ENCODE results near the gene NMD3.

Gene NMD3

GRCh38 chr3:161250116-161250515 lies 29.0 kb downstream of the NMD3 start:
- TF ChIP-seq CTCF (IDR thresholded peaks at IDR 0.05; ENCODE audit: insufficient read depth, low read depth, low read length, missing control alignments) = no peak
- DNase-seq (ENCODE audit: low read depth) = no peak
- no peak overlapping the region for H3K4me3 ChIP-seq (ENCODE audit: low read depth, low read length)

DNA sequence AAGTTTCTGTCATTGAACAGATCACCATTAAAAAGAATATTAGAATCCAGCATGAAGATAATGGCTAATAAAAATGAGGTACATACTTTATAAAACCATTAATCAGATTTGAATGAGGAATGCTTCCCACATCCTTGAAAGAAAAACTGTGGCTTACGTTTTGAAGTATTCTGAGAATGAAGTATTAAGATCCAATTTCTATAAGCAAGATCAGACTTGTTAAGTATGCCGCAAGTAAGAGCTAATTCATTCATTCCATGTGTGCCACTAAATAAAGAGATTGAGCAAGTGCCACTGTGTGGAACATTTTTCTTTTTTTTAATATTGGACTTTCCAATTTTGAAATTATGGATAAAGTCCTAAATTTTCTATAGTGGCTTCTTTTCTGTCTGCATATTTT lies 30.6 kb downstream of the NMD3 start:
- no peak overlapping the region for H3K4me3 ChIP-seq (ENCODE audit: low read depth, low read length)
- no peak for DNase-seq (ENCODE audit: low read depth)
- no peak for TF ChIP-seq CTCF (IDR thresholded peaks at IDR 0.05; ENCODE audit: insufficient read depth, low read depth, low read length, missing control alignments)

GRCh38 chr3:161252143-161252542 lies 31.0 kb downstream of the NMD3 start:
- no peak for DNase-seq (ENCODE audit: low read depth)
- H3K4me3 ChIP-seq (ENCODE audit: low read depth, low read length) = no peak overlapping the region
- TF ChIP-seq CTCF (IDR thresholded peaks at IDR 0.05; ENCODE audit: insufficient read depth, low read depth, low read length, missing control alignments) = no peak

GRCh38 chr3:161253711-161254110 lies 32.6 kb downstream of the NMD3 start:
- no peak for DNase-seq (ENCODE audit: low read depth)
- H3K4me3 ChIP-seq (ENCODE audit: low read depth, low read length) = no peak overlapping the region
- TF ChIP-seq CTCF (IDR thresholded peaks at IDR 0.05; ENCODE audit: insufficient read depth, low read depth, low read length, missing control alignments) = no peak

DNA sequence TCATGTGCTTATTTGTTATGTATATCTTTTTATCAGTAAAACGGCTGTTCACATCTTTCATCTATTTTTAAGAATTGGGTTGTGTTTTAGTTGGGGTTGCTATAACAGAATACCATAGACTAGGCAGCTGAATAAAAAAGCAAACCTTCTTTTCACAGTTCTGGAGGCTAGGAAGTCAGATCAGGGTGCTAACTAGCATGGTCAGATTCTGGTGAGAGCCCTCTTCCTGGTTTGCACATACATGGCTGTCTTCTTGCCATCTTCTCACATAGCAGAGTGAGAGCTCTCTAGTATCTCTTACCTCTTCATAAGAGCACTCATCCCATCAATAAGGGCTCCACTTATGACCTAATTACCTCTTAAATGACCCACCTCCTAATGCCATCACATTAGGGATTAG lies 33.8 kb downstream of the NMD3 start:
- TF ChIP-seq CTCF (IDR thresholded peaks at IDR 0.05; ENCODE audit: insufficient read depth, low read depth, low read length, missing control alignments) = no peak
- H3K4me3 ChIP-seq (ENCODE audit: low read depth, low read length) = no peak overlapping the region
- DNase-seq (ENCODE audit: low read depth) = no peak

DNA sequence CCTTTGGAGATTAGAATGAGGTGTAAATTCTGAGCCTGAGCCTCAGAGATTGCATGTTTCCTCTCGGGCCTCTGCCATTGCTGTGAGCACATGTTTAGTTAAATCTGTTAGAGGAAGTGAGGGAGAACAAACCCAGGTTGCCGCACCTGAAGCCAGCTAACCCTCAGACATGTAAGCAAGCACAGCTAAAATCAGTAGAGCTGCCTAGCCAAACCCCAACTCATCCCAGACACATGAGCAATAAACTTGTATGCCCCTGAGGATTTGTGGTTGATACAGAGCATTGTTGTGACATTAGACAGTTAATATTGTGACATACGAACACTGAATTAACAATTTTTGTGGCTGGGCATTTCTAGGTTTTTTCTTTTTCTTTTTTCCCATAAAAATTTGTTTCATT lies 41.9 kb downstream of the NMD3 start:
- no peak for TF ChIP-seq CTCF (IDR thresholded peaks at IDR 0.05; ENCODE audit: insufficient read depth, low read depth, low read length, missing control alignments)
- no peak for DNase-seq (ENCODE audit: low read depth)
- no peak overlapping the region for H3K4me3 ChIP-seq (ENCODE audit: low read depth, low read length)

GRCh38 chr3:161264852-161265251 lies 43.7 kb downstream of the NMD3 start:
- TF ChIP-seq CTCF (IDR thresholded peaks at IDR 0.05; ENCODE audit: insufficient read depth, low read depth, low read length, missing control alignments) = no peak
- DNase-seq (ENCODE audit: low read depth) = no peak
- no peak overlapping the region for H3K4me3 ChIP-seq (ENCODE audit: low read depth, low read length)
